ENCODE data around the gene OR56A4. TPM values are rescaled to one million over a fixed set of nuclear protein-coding genes. Genes with fewer than 3 reads are reported as not detected.

Gene OR56A4, protein sequence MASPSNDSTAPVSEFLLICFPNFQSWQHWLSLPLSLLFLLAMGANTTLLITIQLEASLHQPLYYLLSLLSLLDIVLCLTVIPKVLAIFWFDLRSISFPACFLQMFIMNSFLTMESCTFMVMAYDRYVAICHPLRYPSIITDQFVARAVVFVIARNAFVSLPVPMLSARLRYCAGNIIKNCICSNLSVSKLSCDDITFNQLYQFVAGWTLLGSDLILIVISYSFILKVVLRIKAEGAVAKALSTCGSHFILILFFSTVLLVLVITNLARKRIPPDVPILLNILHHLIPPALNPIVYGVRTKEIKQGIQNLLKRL
- polyA plus RNA-seq (2013, experiment 1 of 2; ENCODE audit: insufficient read length): not detected
- not detected for polyA plus RNA-seq (2013, experiment 2 of 2; ENCODE audit: insufficient read length)

DNA sequence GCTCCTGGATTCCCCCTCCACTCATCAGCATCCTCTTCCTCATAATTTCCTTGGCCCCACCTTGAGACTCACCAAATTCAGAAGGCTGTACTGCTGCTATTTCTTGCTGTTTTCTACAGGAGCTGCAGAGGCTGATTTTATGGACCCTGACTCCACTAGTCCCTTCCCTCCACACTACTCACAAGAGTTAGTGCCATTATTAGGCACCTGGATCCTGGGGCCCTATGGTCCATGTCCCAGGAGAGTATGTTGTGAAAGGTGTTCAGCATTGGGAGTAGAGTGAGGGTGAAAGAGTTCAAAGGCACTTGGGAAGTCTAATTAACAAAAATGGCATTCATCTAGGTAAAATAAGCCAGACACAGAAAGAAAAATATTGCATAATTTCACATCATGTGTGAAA is at the start of gene OR56A4:
TSS of gene OR56A4 (minus strand) at position 101 of the 400 bp plus-strand sequence. CDS start 3,954 bp downstream, outside the sequence.
- no peak for DNase-seq

DNA sequence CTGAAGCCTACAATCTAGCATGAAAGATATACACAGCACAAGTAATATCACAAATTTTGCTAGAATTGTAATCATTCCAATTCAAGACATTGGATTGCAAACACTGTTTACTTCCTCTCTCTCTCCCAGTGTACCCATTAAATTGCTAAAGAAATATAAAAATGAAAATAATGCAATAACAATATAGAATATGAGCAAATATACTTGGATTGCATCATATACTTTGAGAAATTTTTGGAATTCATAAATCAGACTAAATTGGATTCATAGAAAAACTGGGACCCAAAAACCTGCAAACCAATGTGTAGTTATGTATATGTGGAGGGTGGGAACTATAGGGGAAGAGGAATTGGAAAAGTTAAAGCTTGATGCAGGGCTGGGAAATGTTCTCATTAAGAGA is 48.8 kb upstream of the OR56A4 start:
- no peak for DNase-seq

DNA sequence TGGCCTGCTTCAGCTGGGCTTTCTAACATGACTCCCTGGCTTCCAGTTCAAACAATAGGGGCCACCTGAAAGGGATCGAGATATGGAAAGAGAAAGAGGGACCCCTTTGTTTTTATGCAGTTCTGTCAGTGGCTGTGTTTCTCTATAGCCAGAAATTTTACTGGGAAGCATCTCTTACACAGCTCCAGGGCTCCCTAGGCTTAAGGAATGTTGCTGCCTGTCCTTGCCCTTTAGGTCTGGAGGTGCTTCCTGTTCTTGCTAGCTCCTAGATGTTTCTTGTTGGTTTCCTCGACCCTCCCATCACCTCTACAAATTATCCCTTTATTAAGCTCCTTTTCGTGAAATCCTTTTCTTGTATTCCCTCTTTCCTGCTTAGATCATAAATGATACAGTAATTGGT is 45.6 kb upstream of the OR56A4 start:
- DNase-seq: no peak

DNA sequence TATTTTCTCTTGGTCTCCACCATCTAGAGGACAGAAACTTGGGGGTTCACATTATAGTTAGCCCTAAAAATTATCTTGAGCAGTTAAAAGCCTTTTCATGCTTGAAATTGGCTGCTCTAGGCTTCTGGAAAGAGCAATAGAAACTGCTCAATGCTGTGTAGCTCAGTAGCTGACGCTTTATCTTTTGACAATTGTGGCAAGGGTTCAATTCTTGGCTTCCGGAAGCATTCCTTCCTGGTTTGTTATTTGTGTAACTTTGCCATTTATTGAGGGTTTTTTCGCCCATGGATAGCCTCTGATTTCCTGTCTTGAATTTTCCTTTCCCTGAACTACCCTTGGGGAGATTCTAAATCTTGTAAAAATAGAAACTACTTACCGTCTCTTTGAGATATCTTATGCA is 34.1 kb upstream of the OR56A4 start:
- DNase-seq: no peak

DNA sequence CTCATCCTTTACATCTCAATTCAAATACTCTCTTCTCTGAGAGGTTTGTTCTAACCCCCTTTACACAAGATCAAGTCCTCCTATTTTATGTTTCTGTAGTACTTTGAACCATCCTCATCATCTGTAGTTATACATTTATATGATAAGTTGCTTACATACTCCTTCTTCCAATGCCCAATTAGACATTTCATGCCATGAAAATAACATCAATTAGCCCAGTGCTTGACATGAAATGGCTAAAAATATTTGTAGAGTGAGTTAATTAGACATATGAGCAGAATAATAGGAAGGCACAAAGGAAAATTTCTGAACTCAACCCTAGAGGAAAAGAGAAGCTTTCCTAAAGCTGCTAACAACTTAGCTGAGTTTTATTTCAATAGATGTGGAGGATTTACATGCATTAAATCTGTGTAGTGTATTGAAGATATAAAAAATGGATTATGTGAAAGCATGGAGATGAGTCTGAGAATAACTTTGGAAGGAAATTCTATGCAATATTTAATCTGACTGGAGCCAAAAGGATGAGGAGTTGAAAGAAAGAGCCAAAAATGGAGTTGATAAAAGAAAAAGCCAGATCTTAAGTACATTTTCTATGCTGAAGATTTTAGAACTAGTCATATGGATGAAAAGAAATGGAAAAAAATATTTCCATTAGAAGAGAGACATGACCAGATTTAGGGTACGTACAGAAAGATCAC is 24.1 kb upstream of the OR56A4 start, which contains the start of gene OR56A1:
TSS of gene OR56A1 (minus strand) at position 51 of the 698 bp plus-strand sequence. CDS start 3,066 bp downstream, outside the sequence.
- DNase-seq: no peak

DNA sequence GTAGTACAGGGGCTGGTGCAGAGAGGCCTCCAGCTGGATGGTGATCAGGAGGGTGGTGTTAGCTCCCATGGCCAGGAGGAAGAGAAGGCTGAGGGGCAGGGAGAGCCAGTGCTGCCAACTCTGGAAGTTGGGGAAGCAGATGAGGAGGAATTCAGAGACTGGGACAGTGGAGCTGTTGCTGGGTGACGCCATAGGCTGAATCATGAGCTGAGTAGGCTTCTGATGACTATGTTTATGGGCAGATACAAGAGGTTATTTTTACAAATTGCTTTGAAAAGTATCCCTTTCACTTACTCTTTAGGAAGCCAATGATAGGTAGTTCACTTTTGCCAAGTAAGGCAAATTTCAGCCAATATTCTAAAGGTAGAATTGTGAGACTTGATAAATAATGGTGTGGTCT is 20.8 kb upstream of the OR56A4 start:
- DNase-seq: no peak

DNA sequence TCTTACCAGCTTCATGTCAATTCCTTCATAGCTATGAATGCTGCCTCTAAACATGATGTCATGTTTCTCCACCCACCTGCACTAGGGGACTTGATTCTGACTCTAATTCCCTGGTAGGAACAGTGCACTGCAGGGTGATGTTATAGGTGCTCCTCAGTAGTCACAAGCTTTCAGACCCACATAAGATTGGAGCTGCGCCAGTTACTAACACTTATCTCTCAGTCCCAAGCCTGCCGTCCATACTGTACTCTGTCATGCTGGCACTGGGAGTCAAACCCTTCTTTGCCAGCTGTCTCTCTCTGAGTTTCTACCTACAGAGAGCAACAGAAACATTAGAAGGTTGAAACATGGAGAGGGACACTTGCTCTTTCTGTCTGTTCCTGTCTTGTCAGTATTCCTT is 18.3 kb upstream of the OR56A4 start:
- DNase-seq: no peak

DNA sequence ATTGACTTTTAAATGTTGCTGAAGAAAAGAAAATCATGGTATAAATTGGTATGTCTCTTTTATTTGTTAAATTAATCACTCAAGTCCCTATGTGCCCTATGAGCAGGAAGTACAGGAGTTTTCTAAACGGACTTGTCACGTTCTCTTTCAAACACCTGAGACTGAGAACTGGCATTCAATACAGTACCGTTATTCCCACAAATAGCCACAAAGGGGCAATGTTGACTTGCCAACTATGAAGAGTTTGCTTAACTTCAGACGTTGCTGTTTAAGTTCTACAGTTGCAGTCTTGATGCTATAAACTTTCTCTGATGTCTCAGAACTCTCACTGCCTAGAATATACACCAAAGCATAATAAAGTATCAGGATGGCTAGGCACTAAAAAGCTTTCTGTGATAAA is 16.2 kb upstream of the OR56A4 start:
- peak; percentile 3 for DNase-seq

DNA sequence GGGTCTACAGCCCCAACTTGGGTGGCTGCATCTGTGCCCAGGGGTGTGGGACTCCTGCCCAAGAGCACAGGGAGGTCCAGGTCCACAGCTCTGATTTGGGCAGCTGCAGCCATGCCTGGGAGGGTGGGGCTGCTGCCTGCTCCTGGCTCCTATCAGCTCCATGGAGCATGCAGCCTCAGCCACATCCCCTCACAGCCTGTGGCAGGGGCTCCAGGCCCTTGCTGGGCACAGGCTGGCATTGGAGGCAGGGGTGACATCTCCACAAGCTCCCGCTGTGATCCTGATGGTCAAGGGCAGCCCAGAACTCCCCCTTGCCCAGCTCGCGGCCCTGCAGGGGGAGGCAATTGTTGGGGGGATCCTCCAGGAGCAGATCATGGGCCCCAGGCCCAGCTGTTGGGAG is 6.3 kb upstream of the OR56A4 start:
- DNase-seq: no peak

DNA sequence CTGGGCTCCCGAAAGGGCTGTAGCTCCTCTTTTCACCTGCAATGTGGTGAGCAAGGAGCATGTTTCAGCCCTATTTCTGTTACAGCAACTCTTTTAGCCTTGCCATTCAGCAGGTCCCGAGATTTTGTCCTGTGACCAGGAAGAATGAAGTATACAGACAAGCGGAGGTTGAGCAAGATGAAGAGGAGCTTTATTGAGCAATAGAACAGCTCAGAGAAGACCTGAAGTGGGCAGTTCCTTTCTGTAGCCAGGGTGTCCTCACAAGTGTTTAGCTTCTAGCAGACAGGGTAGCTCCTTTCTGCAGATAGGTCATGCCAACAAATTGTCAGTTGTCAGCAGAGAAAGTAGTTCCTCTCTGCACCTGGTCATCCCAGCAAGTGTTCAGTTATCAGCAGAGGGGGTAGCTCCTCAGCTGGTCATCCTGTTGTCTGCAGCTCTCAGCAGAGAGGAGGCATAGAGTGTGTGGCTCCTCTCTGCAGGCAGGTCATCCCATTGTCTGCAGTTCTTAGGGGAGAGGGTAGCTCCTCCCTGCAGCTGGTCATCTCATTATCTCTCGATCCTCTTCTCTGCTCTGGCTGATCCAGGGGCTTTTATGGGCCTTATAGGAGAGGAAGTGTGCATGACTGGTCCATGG is 5.4 kb upstream of the OR56A4 start:
- no peak for DNase-seq

DNA sequence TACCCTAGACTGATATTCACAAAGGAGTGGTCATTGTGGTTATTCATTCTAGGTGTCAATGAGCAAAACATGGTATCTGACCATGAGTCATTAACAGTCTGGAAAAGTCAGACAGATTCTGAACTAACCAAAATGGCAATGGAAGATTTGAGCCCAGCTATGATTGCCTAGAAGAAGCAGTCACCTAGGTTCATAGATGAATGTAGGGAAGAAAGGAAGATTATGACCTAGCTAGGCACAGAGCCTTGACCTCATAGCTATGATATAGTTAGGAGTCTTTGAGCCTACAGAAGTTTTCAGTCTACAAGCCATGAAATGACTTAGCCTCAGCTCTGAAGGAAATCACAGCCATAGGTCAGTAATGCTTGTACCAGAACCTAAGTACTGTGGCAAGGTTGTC is 351 bp downstream of the OR56A4 start:
- no peak for DNase-seq

DNA sequence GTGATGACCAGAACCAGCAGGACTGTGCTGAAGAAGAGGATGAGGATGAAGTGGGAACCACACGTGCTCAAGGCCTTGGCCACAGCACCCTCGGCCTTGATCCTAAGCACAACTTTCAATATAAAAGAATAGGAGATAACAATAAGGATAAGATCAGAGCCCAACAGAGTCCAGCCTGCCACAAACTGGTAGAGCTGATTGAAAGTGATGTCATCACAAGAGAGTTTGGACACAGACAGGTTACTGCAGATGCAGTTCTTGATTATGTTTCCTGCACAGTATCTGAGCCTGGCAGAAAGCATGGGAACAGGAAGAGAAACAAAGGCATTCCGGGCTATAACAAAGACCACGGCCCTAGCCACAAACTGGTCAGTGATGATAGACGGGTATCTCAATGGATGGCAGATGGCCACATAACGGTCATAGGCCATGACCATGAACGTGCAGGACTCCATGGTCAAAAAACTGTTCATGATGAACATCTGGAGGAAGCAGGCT is 4.5 kb downstream of the OR56A4 start:
- no peak for DNase-seq

DNA sequence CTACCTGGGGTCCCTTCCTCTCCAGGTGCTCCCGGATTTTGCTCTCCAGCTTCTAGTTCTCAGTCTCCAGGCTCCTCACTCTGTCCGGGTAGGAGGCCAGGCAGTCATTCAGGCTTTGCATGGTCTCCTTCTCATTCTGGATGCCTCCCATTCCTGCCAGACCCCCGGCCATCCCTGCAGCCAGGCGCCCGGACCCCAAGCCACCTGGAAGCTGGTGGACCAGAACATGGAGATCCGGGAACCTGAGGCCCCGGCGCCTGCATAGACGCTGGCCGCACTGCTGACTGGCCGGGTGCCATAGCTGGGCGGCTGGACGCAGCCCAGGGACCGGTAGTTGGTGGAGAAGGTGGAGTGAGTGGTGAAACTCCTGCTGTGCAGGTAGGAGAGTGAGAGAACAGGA is 12.0 kb downstream of the OR56A4 start:
- no peak for DNase-seq

DNA sequence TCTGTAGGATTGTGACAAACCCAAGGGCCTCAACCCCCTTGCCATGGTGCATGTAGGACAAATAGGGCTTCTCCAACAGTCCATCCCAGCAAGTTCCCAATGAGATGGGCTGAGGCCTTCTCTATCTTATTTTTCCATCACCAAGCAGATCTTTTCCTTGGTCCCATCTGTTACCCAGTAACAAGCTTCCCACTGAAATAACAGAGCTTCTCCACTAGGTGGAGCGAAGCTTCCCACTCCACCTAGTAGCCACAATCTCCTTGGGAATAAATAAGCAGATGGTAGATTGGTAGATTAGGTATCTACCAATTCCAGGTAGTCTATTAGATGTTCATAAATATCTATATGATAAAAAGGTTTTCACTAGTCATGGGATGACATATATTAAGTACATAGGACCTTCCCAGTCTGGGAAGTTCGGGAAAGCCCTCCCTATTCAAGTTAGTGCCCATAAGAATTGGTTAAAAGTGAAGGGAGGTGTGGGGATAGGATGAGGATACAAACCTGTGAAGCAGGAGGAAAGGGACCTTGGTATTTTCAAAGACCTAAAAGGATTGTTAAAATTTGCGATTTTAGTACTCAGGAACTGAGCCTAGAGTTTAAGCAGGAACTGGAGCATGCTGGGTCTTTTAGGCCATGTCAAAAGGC is 14.0 kb downstream of the OR56A4 start:
- DNase-seq: no peak

DNA sequence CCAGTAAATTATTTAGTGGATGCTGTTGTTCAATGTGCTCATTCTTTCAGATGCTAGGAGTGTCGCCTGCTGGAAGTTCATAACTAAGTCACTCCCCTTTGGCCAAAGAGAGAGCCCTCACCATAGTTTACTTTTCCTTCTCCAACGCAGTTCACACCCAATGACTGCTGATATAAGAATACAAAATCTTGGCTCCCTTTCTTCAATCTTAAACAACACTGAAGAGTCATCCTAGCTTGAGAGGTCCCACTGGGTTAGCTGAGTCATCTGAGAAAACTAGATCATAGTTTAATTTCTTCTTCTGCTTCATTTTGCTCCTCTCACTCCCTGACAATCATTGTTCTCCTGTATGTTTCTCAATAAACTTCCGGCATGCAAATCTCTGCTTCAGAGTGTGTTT is 14.6 kb downstream of the OR56A4 start:
- no peak for DNase-seq

DNA sequence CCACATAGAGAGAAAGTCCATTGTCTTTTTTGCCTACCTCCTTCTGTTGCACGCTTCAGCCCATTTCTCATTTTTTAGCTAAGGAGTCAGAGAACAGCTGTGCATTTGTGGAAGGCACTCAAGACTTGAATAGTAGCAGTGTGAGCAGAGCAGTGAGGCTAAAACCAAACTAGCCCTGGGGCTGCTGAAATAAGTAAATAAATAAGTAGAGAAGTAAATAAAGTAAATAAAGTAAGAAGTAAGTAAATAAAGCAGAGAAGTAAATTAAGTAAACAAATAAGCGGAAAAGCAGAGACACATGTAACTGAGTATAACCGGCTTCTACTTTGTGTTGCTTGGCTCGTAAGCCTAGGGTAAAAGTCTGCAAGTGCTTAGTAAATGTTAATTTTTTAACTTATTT is 17.5 kb downstream of the OR56A4 start:
- no peak for DNase-seq

DNA sequence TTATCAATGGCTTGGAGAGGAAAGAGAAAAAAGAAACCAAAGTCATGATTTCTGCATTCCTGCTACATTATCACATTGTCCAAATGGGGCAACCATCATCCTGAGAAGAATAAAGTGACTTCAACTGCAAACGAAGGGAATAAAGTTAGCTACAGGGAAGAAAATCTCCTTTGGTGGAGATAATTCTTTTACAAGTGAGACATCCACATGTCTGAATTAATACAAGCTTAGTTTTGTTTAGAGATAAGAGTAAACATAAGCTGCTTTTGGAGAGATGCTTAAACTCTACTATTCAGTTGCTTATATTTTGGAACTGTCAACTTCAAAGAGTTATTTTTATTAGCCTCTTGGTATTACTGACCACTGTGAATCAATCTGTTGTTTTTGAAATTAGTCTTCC is 19.9 kb downstream of the OR56A4 start, which contains the start of gene OR52L1:
TSS of gene OR52L1 (minus strand) at position 101 of the 400 bp plus-strand sequence. CDS start at position 46, 55 bp downstream.
- no peak for DNase-seq

DNA sequence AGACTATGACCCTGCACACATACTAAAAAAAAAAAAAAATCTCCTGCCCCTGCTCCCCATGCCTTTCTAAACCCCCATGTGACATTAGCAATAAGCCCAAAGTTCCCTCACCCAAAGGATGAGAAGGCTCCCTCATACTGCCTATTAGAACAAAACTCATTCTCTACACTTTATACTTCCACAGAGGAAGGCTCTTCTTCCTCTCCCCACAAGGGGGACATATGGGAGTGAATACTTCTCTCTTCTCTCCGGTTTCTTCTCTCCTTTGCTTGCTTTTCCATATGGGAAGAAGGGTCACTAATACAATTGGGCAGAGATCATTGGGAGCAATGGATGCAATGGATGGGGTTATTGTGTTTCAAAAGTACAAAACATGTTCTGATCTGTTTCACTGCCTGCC is 23.3 kb downstream of the OR56A4 start:
- DNase-seq: no peak

DNA sequence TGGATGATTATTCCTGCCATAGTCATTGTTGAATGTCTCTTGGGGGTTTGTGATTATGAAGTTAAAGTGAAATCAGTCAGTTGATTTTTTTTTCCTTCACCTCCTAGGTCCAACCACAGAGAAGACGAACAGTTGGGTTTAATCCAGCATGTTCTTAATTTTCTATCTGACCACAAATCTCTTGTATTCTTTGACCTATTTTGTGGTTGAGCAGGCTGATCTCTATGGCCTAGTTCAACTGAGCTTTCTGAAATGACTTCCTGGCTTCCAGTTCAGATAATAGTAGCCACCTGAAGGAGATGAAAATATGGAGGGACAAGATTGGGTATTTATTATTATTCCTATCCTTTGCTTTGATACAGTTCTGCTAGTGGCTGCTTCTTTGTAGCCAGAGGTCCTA is 33.2 kb downstream of the OR56A4 start:
- no peak for DNase-seq

DNA sequence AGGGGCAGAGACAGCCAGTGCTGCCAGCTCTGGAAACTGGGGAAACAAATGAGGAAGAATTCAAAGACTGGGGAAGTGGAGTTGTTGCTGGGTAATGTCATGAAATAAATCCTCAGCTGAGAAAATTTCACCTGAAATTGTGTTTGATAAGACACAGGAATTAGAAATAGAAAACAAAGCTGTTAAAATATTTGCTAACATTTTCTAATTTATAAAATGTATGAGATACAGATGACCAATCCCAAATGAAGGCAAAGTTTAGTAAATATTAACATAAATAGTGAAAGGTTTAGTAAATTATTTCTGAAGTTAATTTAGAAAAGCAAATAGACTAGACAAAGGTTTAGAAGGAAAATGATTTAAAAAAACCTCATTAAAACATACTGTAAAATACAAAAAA is 38.4 kb downstream of the OR56A4 start, which contains the start of gene OR56A5:
TSS of gene OR56A5 (minus strand) at position 101 of the 400 bp plus-strand sequence. CDS start at position 101, 0 bp downstream.
- no peak for DNase-seq

DNA sequence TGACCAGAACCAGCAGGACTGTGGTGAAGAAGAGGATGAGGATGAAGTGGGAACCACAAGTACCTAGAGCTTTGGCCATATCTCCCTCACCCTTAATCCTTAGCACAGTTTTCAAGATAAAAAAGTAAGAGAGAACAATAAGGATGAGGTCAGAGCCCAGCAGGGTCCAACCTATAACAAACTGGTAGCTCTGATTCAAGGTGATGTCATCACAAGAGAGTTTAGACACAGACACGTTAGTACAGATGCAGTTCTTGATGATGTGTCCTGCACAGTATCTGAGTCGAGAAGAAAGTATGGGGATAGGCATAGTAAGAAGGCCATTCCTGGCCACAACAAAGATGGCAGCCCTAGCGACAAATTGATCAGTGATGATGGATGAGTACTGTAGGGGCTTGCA is 39.0 kb downstream of the OR56A4 start:
- no peak for DNase-seq

DNA sequence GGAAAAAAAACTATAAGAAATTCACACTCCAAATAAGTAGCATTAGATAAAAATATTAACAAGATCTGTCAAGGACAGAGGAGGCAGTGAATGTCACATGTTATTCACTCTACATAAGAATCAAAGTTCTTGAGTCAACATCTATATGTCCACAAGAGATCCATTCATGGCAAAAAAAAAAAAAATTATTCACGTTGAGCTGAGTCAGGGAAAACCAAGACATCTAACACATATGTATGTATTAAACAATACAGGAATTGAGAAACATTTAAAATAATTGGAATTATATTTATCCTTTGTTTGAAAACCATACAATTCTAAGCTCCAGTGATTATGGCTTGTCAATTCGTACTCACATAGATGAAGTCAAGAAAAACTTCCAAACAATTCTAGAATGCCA is 39.8 kb downstream of the OR56A4 start:
- no peak for DNase-seq
